ENCODE measurements around the gene MSI2.
A peak's percentile ranks its signal among the peaks of the same experiment; 100 is the strongest.

MSI2 gene

GRCh38 chr17:57631871-57632270 lies 375.5 kb downstream of the MSI2 start:
- no peak for DNase-seq

GRCh38 chr17:57632294-57632693 lies 376.0 kb downstream of the MSI2 start:
- no peak for DNase-seq

- DNase-seq: no peak
These were observed 376.9 kb downstream of the MSI2 start for GRCh38 chr17:57633236-57633635.

- no peak for DNase-seq
These were observed 378.6 kb downstream of the MSI2 start for GRCh38 chr17:57634713-57635465.

GRCh38 chr17:57636274-57636673 lies 380.0 kb downstream of the MSI2 start:
- DNase-seq: no peak

- DNase-seq: peak; percentile 98
These were observed 380.8 kb downstream of the MSI2 start for GRCh38 chr17:57636985-57637665.

- no peak for DNase-seq
These were observed 381.3 kb downstream of the MSI2 start for GRCh38 chr17:57637666-57638010.

GRCh38 chr17:57638284-57638683 lies 382.0 kb downstream of the MSI2 start:
- DNase-seq: no peak

GRCh38 chr17:57639381-57639780 lies 383.1 kb downstream of the MSI2 start:
- no peak for DNase-seq

- no peak for DNase-seq
These were observed 383.8 kb downstream of the MSI2 start for GRCh38 chr17:57640079-57640478.

GRCh38 chr17:57641761-57642160 lies 385.4 kb downstream of the MSI2 start:
- no peak for DNase-seq

- DNase-seq: peak; percentile 91
These were observed 386.7 kb downstream of the MSI2 start for GRCh38 chr17:57643062-57643461.

- peak; percentile 70 for DNase-seq
These were observed 388.0 kb downstream of the MSI2 start for GRCh38 chr17:57644326-57644725.

- DNase-seq: no peak
These were observed 389.8 kb downstream of the MSI2 start for GRCh38 chr17:57645950-57646665.

GRCh38 chr17:57648720-57649119 lies 392.4 kb downstream of the MSI2 start:
- no peak for DNase-seq

GRCh38 chr17:57649191-57649590 lies 392.9 kb downstream of the MSI2 start:
- no peak for DNase-seq

GRCh38 chr17:57649731-57650484 lies 393.6 kb downstream of the MSI2 start:
- no peak for DNase-seq

GRCh38 chr17:57650548-57650947 lies 394.2 kb downstream of the MSI2 start:
- DNase-seq: no peak

GRCh38 chr17:57651451-57651850 lies 395.1 kb downstream of the MSI2 start:
- no peak for DNase-seq

- no peak for DNase-seq
These were observed 395.7 kb downstream of the MSI2 start for GRCh38 chr17:57651996-57652395.

GRCh38 chr17:57652811-57653210 lies 396.5 kb downstream of the MSI2 start:
- DNase-seq: no peak

- no peak for DNase-seq
These were observed 397.0 kb downstream of the MSI2 start for GRCh38 chr17:57653279-57653678.
